Peyer's patch (tissue), 4 donors: ENCODE measurements around the gene MAT2A.

Experiments used
- CTCF ChIP-seq, 6 experiments: fragments of 450-650 bp in 4 of 6; fragments of 200-600 bp in 2 of 6; sonication (generic) in 1 of 6; IDR thresholded peaks; one replicate each; pipeline ENCODE4 v1.5.1; 2017 to 2019; ENCODE audit warnings: antibody characterized with exemption in 6 of 6, mild to moderate bottlenecking in 3 of 6, moderate library complexity in 1 of 6
- POLR2A ChIP-seq, 2 donors: fragments of 450-650 bp; IDR thresholded peaks; one replicate each; pipeline ENCODE4 v1.5.1; 2017; ENCODE audit warnings: antibody characterized with exemption in 2 of 2, mild to moderate bottlenecking in 2 of 2, moderate library complexity in 2 of 2

GRCh38 chr2:85585781-85586105 lies 46.8 kb downstream of the MAT2A start:
- TF ChIP-seq CTCF (IDR thresholded peaks at IDR 0.05) (no peak), POLR2A (IDR thresholded peaks at IDR 0.05) (no peak)
